Astrocyte (in vitro differentiated cells and primary cell): ENCODE measurements around the gene SAMD5. TPM values are rescaled to one million over a fixed set of nuclear protein-coding genes. Genes with fewer than 3 reads are reported as not detected.

Experiments
- DNase-seq: peaks from one replicate; pipeline ENCODE4 v3.0.0-alpha.2; 2010; ENCODE audit warnings: low read depth
- FAIRE-seq: peaks from 2 replicates; lab custom pipeline; 2011; peaks lifted over from hg19 to GRCh38; lab: Jason Lieb, UNC
- H2AFZ ChIP-seq: 2 replicates; pipeline ENCODE4 v1.6.0; 2012; ENCODE audit warnings: low read depth, low read length, inconsistent platforms
- H3K27ac ChIP-seq: 2 replicates; pipeline ENCODE4 v1.5.1; 2011; ENCODE audit warnings: low read depth, low read length, inconsistent platforms
- H3K27me3 ChIP-seq: 2 replicates; pipeline ENCODE4 v1.6.0; 2011; ENCODE audit warnings: low read length, inconsistent platforms; ENCODE audit not compliant: insufficient read depth
- H3K36me3 ChIP-seq: 2 replicates; pipeline ENCODE4 v1.5.1; 2011; ENCODE audit warnings: low read length, inconsistent platforms; ENCODE audit not compliant: insufficient read depth
- H3K4me1 ChIP-seq: 2 replicates; pipeline ENCODE4 v1.5.1; 2011; ENCODE audit warnings: low read length, inconsistent platforms; ENCODE audit not compliant: insufficient read depth
- H3K4me2 ChIP-seq: 2 replicates; pipeline ENCODE4 v1.6.0; 2012; ENCODE audit warnings: low read length, inconsistent platforms
- H3K4me3 ChIP-seq: 2 replicates; pipeline ENCODE4 v1.5.1; 2011; ENCODE audit warnings: low read depth, mild to moderate bottlenecking, low read length, inconsistent platforms; ENCODE audit not compliant: insufficient read depth
- H3K79me2 ChIP-seq: 2 replicates; pipeline ENCODE4 v1.6.0; 2012; ENCODE audit warnings: mild to moderate bottlenecking, low read length, inconsistent platforms; ENCODE audit not compliant: insufficient read depth
- H3K9ac ChIP-seq: 2 replicates; pipeline ENCODE4 v1.6.0; 2012; ENCODE audit warnings: mild to moderate bottlenecking, low read length, inconsistent platforms
- H3K9me3 ChIP-seq: 2 replicates; pipeline ENCODE4 v1.5.1; 2012; ENCODE audit warnings: low read depth, mild to moderate bottlenecking, low read length, inconsistent platforms; ENCODE audit not compliant: insufficient read depth
- H4K20me1 ChIP-seq: 2 replicates; pipeline ENCODE4 v1.6.0; 2012; ENCODE audit warnings: low read length, inconsistent platforms; ENCODE audit not compliant: insufficient read depth
- H3K27ac Mint-ChIP-seq: one replicate; pipeline ENCODE4 v1.8.0; 2021; ENCODE audit warnings: mild to moderate bottlenecking, mixed read lengths; ENCODE audit not compliant: unreplicated experiment
- H3K27me3 Mint-ChIP-seq: one replicate; pipeline ENCODE4 v1.8.0; 2021; ENCODE audit warnings: low read depth, mixed read lengths; ENCODE audit not compliant: unreplicated experiment
- H3K36me3 Mint-ChIP-seq: one replicate; pipeline ENCODE4 v1.8.0; 2021; ENCODE audit warnings: low read depth, mixed read lengths; ENCODE audit not compliant: unreplicated experiment
- H3K4me1 Mint-ChIP-seq: one replicate; pipeline ENCODE4 v1.8.0; 2021; ENCODE audit warnings: low read depth, mixed read lengths; ENCODE audit not compliant: unreplicated experiment
- H3K4me3 Mint-ChIP-seq: one replicate; pipeline ENCODE4 v1.8.0; 2021; ENCODE audit warnings: mild to moderate bottlenecking, moderate library complexity, mixed read lengths; ENCODE audit not compliant: unreplicated experiment
- H3K9me3 Mint-ChIP-seq: one replicate; pipeline ENCODE4 v1.8.0; 2021; ENCODE audit warnings: mild to moderate bottlenecking, mixed read lengths; ENCODE audit not compliant: unreplicated experiment
- CTCF ChIP-seq: IDR thresholded peaks from 2 replicates; pipeline ENCODE4 v1.5.1; 2011; ENCODE audit warnings: low read depth, mild to moderate bottlenecking, inconsistent platforms, low read length, moderate library complexity; ENCODE audit not compliant: insufficient read depth
- EZH2 ChIP-seq: IDR thresholded peaks from 2 replicates; pipeline ENCODE4 v1.6.1; 2012; ENCODE audit warnings: mild to moderate bottlenecking, low read length, inconsistent platforms; ENCODE audit not compliant: insufficient read depth
- total RNA-seq: library from RNA; stranded (reverse); gene quantifications from 2 replicates; pipeline ENCODE4 v1.2.1, GENCODE V29; 2021

Gene SAMD5
- total RNA-seq, 1 donor from 2014 or later = 0.93 TPM

GRCh38 chr6:147544420-147544819, 35.9 kb downstream of the SAMD5 start:
- DNase-seq (no peak), FAIRE-seq (no peak)
- no peak for TF ChIP-seq EZH2
- no peak for TF ChIP-seq CTCF
- Mint-ChIP-seq H3K4me3 (no peak overlapping the region), H3K4me1 (peaks cover 2% of the 10 kb centered on the region), H3K36me3 (no peaks in the 10 kb centered on the region), H3K27ac (no peak overlapping the region), H3K9me3 (peaks cover 16% of the 10 kb centered on the region), H3K27me3 (no peaks in the 10 kb centered on the region)
- Histone ChIP-seq H2AFZ (no peak overlapping the region), H3K4me3 (no peak overlapping the region), H3K79me2 (no peaks in the 10 kb centered on the region), H3K9me3 (no peaks in the 10 kb centered on the region), H3K4me2 (no peak overlapping the region), H3K4me1 (no peaks in the 10 kb centered on the region), H3K27ac (no peak overlapping the region), H4K20me1 (no peaks in the 10 kb centered on the region), H3K27me3 (no peaks in the 10 kb centered on the region), H3K36me3 (no peaks in the 10 kb centered on the region), H3K9ac (no peak overlapping the region)

- H3K36me3 Mint-ChIP-seq = no peaks in the 10 kb centered on the region
- peaks cover 2% of the 10 kb centered on the region for H3K4me1 Mint-ChIP-seq
- Histone ChIP-seq H3K4me1 (no peaks in the 10 kb centered on the region), H3K4me3 (no peak overlapping the region), H3K9me3 (no peaks in the 10 kb centered on the region), H3K9ac (no peak overlapping the region), H3K36me3 (no peaks in the 10 kb centered on the region), H3K4me2 (no peak overlapping the region), H3K27me3 (no peaks in the 10 kb centered on the region), H3K27ac (no peak overlapping the region), H4K20me1 (no peaks in the 10 kb centered on the region), H2AFZ (no peak overlapping the region), H3K79me2 (no peaks in the 10 kb centered on the region)
- H3K27me3 Mint-ChIP-seq = no peaks in the 10 kb centered on the region
- H3K9me3 Mint-ChIP-seq = peaks cover 9% of the 10 kb centered on the region
- no peak for FAIRE-seq
- TF ChIP-seq CTCF = no peak
- H3K4me3 Mint-ChIP-seq = no peak overlapping the region
- DNase-seq = no peak
- H3K27ac Mint-ChIP-seq = no peak overlapping the region
Measured at GRCh38 chr6:147546501-147547368, 38.2 kb downstream of the SAMD5 start.

GRCh38 chr6:147547369-147547902, 38.9 kb downstream of the SAMD5 start:
- TF ChIP-seq CTCF (no peak), EZH2 (no peak)
- FAIRE-seq = no peak
- H3K9me3 ChIP-seq = no peaks in the 10 kb centered on the region
- peaks cover 4% of the 10 kb centered on the region for H3K9me3 Mint-ChIP-seq
- no peaks in the 10 kb centered on the region for H3K27me3 Mint-ChIP-seq
- H3K27ac ChIP-seq = no peak overlapping the region
- no peak overlapping the region for H3K27ac Mint-ChIP-seq
- no peaks in the 10 kb centered on the region for H3K36me3 ChIP-seq
- H4K20me1 ChIP-seq = no peaks in the 10 kb centered on the region
- no peak overlapping the region for H3K9ac ChIP-seq
- DNase-seq = no peak
- no peaks in the 10 kb centered on the region for H3K36me3 Mint-ChIP-seq
- no peaks in the 10 kb centered on the region for H3K4me1 ChIP-seq
- H3K79me2 ChIP-seq = no peaks in the 10 kb centered on the region
- H3K27me3 ChIP-seq = no peaks in the 10 kb centered on the region
- H3K4me3 Mint-ChIP-seq = no peak overlapping the region
- no peak overlapping the region for H2AFZ ChIP-seq
- H3K4me1 Mint-ChIP-seq = peaks cover 2% of the 10 kb centered on the region
- no peak overlapping the region for H3K4me3 ChIP-seq
- H3K4me2 ChIP-seq = no peak overlapping the region
